Astrocyte of the cerebellum (primary cell): ENCODE data around the gene ARHGAP15.

ENCODE experiments used
- DNase-seq: peaks from one replicate; pipeline ENCODE4 v3.0.0-alpha.2; 2011; ENCODE audit warnings: low read depth
- H3K4me3 ChIP-seq: 2 replicates; pipeline ENCODE4 v1.5.1; 2011; ENCODE audit warnings: mild to moderate bottlenecking, low read depth, low read length, moderate library complexity
- CTCF ChIP-seq: IDR thresholded peaks from 2 replicates; pipeline ENCODE4 v1.5.1; 2012; ENCODE audit warnings: low read length, low read depth, moderate library complexity, mild to moderate bottlenecking; ENCODE audit errors: missing control alignments
- in situ Hi-C: cut with HindIII; loops from 2 replicates; pipeline ENCODE4 v1.10.0; 2017; ENCODE audit warnings: low sequenced_read_pairs

Gene ARHGAP15

GRCh38 chr2:143436951-143437350 lies 307.7 kb downstream of the ARHGAP15 start:
- H3K4me3 ChIP-seq, result no peak overlapping the region
- DNase-seq, result no peak
- no peak for TF ChIP-seq CTCF
- in situ Hi-C loops, result no loop called here

GRCh38 chr2:143440411-143441012 lies 311.3 kb downstream of the ARHGAP15 start:
- in situ Hi-C loops, result no loop called here
- H3K4me3 ChIP-seq, result no peak overlapping the region
- no peak for DNase-seq
- TF ChIP-seq CTCF, result no peak

- TF ChIP-seq CTCF, result no peak
Observed at GRCh38 chr2:143442193-143442592, 313.0 kb downstream of the ARHGAP15 start.

GRCh38 chr2:143451642-143452281 lies 322.5 kb downstream of the ARHGAP15 start:
- no peak overlapping the region for H3K4me3 ChIP-seq
- in situ Hi-C loops, result no loop called here
- DNase-seq, result peak; percentile 28
- no peak for TF ChIP-seq CTCF

More at GRCh38 chr2:143442193-143442592, 313.0 kb downstream of the ARHGAP15 start:
- no peak overlapping the region for H3K4me3 ChIP-seq
- DNase-seq, result no peak
- in situ Hi-C loops, result no loop called here

- in situ Hi-C loops, result no loop called here
- DNase-seq, result no peak
- no peak overlapping the region for H3K4me3 ChIP-seq
- no peak for TF ChIP-seq CTCF
Observed at GRCh38 chr2:143452817-143453451, 323.7 kb downstream of the ARHGAP15 start.

DNA sequence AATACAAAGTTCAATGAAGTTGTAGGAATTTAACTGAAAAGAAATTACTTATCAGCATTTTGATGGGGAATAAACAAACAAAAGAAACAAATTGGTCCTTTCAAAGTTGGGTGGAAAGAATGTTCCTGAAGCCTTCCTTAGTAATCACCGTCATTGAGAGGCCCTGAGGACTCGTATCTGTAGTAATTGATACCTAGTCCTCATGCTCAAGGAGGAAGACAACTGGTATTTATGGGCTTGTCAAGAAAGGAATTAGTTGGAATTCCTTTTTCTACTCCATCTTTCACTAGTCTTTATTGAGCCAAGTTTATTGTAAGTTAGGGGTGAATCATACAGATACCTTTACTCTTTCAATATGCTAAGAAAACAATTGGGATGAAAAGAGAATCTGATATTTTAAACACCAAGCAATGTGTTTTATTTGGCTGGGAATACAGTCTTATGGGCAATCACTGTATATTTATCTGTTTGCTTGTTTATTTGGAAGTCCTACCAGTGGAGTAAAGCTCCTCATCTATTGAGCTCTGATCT lies 324.8 kb downstream of the ARHGAP15 start:
- no peak for DNase-seq
- in situ Hi-C loops, result no loop called here
- no peak overlapping the region for H3K4me3 ChIP-seq

More for the DNA sequence above, 324.8 kb downstream of the ARHGAP15 start:
- TF ChIP-seq CTCF, result no peak
